ENCODE measurements around the gene HSPG2.

GRCh38 chr1:21866707-21867043, 70.4 kb downstream of the HSPG2 start:
- no peak for TF ChIP-seq CTCF (IDR thresholded peaks at IDR 0.05)
- TF ChIP-seq ZFX (IDR thresholded peaks at IDR 0.05; ENCODE audit: borderline replicate concordance) = no peak

All from 22Rv1 (cell line).